ENCODE data around the gene TPRN. TPM values are rescaled to one million over a fixed set of nuclear protein-coding genes. Genes with fewer than 3 reads are reported as not detected.

The TPRN gene
- total and polyA plus RNA-seq, 2 of the 4 experiments (the other 2 are of a cell fraction), result 1.8 to 5.3 TPM

DNA sequence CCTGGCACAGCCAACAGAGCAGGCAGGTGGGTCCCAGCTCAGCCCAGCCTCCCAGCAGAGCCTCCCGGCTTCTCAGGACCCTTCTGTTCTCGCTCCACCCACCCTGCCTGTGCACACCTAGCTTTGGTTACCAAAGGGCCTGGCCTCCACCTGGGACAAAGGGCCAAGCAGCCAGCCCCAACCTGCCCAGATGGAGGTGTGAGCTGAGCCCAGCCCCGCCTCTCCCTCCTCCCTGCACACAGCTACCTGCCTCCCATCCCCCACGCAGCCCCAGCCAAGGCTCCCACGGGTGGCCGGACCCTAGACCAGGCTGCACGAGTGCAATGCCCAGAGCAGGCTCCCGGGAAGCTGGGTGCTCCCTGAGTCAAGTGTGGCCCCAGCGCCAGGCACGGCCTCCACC is 5.6 kb downstream of the TPRN start:
- H3K4me1 ChIP-seq (ENCODE audit: control insufficient read depth, insufficient read depth, low read length), result peaks cover 18% of the 10 kb centered on the region
- H3K23ac ChIP-seq (ENCODE audit: low read depth, low read length), result no peak overlapping the region
- peak overlapping the region; percentile 84 for H2AK9ac ChIP-seq (replicated peaks; ENCODE audit: low read depth, low read length, poor library complexity)
- no peak overlapping the region for H3K9ac ChIP-seq (ENCODE audit: low read depth, low read length)
- H3K14ac ChIP-seq (replicated peaks; ENCODE audit: low read depth, low read length), result no peak overlapping the region
- H3K9me1 ChIP-seq (ENCODE audit: insufficient read depth, low read length), result no peaks in the 10 kb centered on the region
- peaks cover 42% of the 10 kb centered on the region for H4K20me1 ChIP-seq (ENCODE audit: insufficient read depth, low read length)
- no peak overlapping the region for H2BK15ac ChIP-seq (ENCODE audit: low read depth, low read length)
- no peak overlapping the region for H4K5ac ChIP-seq (ENCODE audit: low read depth, low read length)
- no peak overlapping the region for H3K4ac ChIP-seq (ENCODE audit: low read depth, low read length)
- peaks cover 25% of the 10 kb centered on the region for H3K36me3 ChIP-seq (ENCODE audit: control insufficient read depth, insufficient read depth, low read length)
- TF ChIP-seq FOS (IDR thresholded peaks at IDR 0.05; ENCODE audit: low read depth, low read length) (no peak), BHLHE40 (IDR thresholded peaks at IDR 0.05; ENCODE audit: low read depth, low read length) (no peak), NFE2L2 (IDR thresholded peaks at IDR 0.05; ENCODE audit: low read depth, low read length) (no peak), CEBPB (IDR thresholded peaks at IDR 0.05; ENCODE audit: low read depth, low read length) (no peak), CTCF (conservative IDR thresholded peaks at IDR 0.05; ENCODE audit: low read depth, low read length) (no peak), RFX5 (IDR thresholded peaks at IDR 0.05; ENCODE audit: low read depth, low read length) (no peak), RAD21 (IDR thresholded peaks at IDR 0.05; ENCODE audit: low read length) (no peak), SMC3 (IDR thresholded peaks at IDR 0.05; ENCODE audit: low read depth, low read length) (no peak), POLR2A (IDR thresholded peaks at IDR 0.05; ENCODE audit: low read depth, low read length) (no peak), RCOR1 (IDR thresholded peaks at IDR 0.05; ENCODE audit: insufficient replicate concordance, low read length) (no peak), CHD1 (IDR thresholded peaks at IDR 0.05; ENCODE audit: low read depth, low read length) (no peak)
- TF ChIP-seq, protein P1, sequence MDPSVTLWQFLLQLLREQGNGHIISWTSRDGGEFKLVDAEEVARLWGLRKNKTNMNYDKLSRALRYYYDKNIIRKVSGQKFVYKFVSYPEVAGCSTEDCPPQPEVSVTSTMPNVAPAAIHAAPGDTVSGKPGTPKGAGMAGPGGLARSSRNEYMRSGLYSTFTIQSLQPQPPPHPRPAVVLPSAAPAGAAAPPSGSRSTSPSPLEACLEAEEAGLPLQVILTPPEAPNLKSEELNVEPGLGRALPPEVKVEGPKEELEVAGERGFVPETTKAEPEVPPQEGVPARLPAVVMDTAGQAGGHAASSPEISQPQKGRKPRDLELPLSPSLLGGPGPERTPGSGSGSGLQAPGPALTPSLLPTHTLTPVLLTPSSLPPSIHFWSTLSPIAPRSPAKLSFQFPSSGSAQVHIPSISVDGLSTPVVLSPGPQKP (IDR thresholded peaks at IDR 0.05; ENCODE audit: borderline replicate concordance, low read depth, low read length), result no peak
- H2AFZ ChIP-seq (replicated peaks; ENCODE audit: low read length, poor library complexity), result no peak overlapping the region
- ATAC-seq (ENCODE audit: low read depth), result no peak
- no peak overlapping the region for H4K91ac ChIP-seq (ENCODE audit: insufficient read depth, low read depth, low read length)
- no TSS peak for BruUV-seq (replicated peaks)
- peaks cover 10 to 78% of the 10 kb centered on the region in 2 experiments for H3K79me1 ChIP-seq (ENCODE audit: low read depth in 1 of 2, low read length in 2 of 2)
- H3K4me2 ChIP-seq (ENCODE audit: low read depth, low read length), result no peak overlapping the region
- in situ Hi-C loops (cut with MboI; ENCODE audit: low sequenced_read_pairs) (no loop called here), dilution Hi-C loops (cut with HindIII; ENCODE audit: low sequenced_read_pairs, unreplicated experiment) (no loop called here), intact Hi-C loops (cut with micrococcal nuclease) (no loop called here)
- no peak overlapping the region for H3K27ac ChIP-seq (ENCODE audit: insufficient read depth, low read length)
- no peak overlapping the region for H4K8ac ChIP-seq (ENCODE audit: low read depth in 2 of 2, low read length in 2 of 2)
- CTCF ChIA-PET, result interaction anchor here (1.0 kb wide), 1 partner anchor 32 kb away, joined by 3 read pairs; the partner anchor contains the start of gene RNF224
- POLR2A ChIA-PET (ENCODE audit: unreplicated experiment), result no interaction called here
- H3K18ac ChIP-seq (ENCODE audit: low read depth, low read length), result no peak overlapping the region
- WGBS, 2 experiments (ENCODE audit: extremely low coverage in 2 of 2, insufficient read length in 1 of 2), result 86% methylated on average over 9 of the region's 10 CpGs; no CpG with 5 or more reads in 1 of the 2 experiments
- H3K56ac ChIP-seq (ENCODE audit: extremely low read depth, insufficient read depth, low read length), result no peak overlapping the region
- no peak overlapping the region for H2BK5ac ChIP-seq (ENCODE audit: low read depth, low read length, poor library complexity, severe bottlenecking)
- no peak overlapping the region for H2BK120ac ChIP-seq (ENCODE audit: low read depth, low read length)
- DNase-seq, result no peak
- no peaks in the 10 kb centered on the region for H3K9me3 ChIP-seq (ENCODE audit: control insufficient read depth, insufficient read depth, low read length)
- no peak overlapping the region for H2AK5ac ChIP-seq (ENCODE audit: low read depth, low read length)
- H3K4me3 ChIP-seq (ENCODE audit: insufficient read depth, low read depth, low read length), result no peak overlapping the region
- H3K27me3 ChIP-seq (ENCODE audit: control insufficient read depth, insufficient read depth, low read length), result no peaks in the 10 kb centered on the region
- H2BK20ac ChIP-seq (ENCODE audit: low read depth, low read length), result no peak overlapping the region
